Omental fat pad (tissue), 4 donors: ENCODE measurements around the gene CELF2. TPM values are rescaled to one million over a fixed set of nuclear protein-coding genes. Genes with fewer than 3 reads are reported as not detected.

ENCODE experiments used
- ATAC-seq: fragments of 150-250 bp; one replicate; pipeline ENCODE4 v1.9.1; 2016; ENCODE audit warnings: mild to moderate bottlenecking, moderate library complexity; ENCODE audit not compliant: low FRiP score
- DNase-seq: peaks from one replicate; pipeline ENCODE4 v3.0.0-alpha.2; 2019; ENCODE audit warnings: low spot score
- CTCF ChIP-seq, 3 donors: fragments of 450-650 bp; IDR thresholded peaks; one replicate each; pipeline ENCODE4 v1.5.1; 2016 to 2017; ENCODE audit warnings: antibody characterized with exemption in 3 of 3, mild to moderate bottlenecking in 3 of 3, moderate library complexity in 2 of 3
- total RNA-seq, 4 donors: library from RNA; depleted of rRNA; stranded (reverse); fragments of >200 nt; gene quantifications; one replicate each; pipeline ENCODE4 v1.1.0, GENCODE V29; 2016

CELF2 gene
- total RNA-seq, 4 donors from 2014 or later = 81.7 to 116 (median 104) TPM

GRCh38 chr10:11057018-11057417, 39.3 kb downstream of the CELF2 start:
- TF ChIP-seq CTCF (IDR thresholded peaks at IDR 0.05) = no peak

DNA sequence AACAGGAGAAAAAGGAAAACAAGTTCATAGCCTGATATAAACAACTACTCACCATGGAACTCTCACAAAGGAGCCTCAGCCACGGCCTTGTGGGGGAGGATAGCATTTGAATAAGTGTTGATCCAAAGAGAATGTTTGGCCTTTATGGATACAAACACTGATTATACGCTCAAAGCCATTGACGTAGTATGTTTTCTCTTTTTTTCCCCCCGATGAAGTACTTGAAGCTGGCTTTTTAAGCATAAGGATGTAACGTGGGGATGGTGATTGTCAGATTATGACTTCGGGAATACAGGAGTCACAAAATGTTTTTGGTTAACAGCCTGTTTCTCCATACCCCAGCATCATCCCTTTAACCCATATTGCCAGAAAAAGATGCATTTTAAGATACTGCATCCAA, 39.8 kb downstream of the CELF2 start:
- DNase-seq (no peak), ATAC-seq (no peak)
- TF ChIP-seq CTCF (IDR thresholded peaks at IDR 0.05) = no peak

More at GRCh38 chr10:11057018-11057417, 39.3 kb downstream of the CELF2 start:
- DNase-seq (no peak), ATAC-seq (peak; percentile 16)

GRCh38 chr10:11057994-11058393, 40.3 kb downstream of the CELF2 start:
- DNase-seq = no peak
- no peak for TF ChIP-seq CTCF (IDR thresholded peaks at IDR 0.05)
- ATAC-seq = no peak

- DNase-seq = no peak
- TF ChIP-seq CTCF (IDR thresholded peaks at IDR 0.05) = no peak
- ATAC-seq = peak; percentile 30
These were observed 41.3 kb downstream of the CELF2 start for GRCh38 chr10:11058965-11059364.

DNA sequence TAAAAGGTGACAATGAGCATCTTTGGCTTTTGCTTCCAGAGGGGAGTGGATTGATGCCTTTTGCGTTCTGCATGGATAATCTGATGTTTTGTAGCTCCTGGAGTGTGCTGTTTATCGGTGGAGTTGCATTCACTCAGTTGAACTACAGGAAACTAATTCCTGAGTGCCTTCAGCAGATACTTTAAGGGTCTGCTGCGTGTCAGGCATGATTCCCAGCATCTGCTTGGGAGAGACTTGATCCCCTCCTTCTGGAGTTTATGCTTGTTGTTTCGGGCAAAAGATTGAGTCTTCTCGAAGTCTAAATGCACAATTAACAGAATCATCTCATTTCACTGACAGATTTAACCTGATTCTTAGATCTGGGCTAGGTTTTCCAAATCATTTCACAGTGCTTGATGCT, 46.2 kb downstream of the CELF2 start:
- ATAC-seq (no peak), DNase-seq (no peak)
- TF ChIP-seq CTCF (IDR thresholded peaks at IDR 0.05) = no peak

DNA sequence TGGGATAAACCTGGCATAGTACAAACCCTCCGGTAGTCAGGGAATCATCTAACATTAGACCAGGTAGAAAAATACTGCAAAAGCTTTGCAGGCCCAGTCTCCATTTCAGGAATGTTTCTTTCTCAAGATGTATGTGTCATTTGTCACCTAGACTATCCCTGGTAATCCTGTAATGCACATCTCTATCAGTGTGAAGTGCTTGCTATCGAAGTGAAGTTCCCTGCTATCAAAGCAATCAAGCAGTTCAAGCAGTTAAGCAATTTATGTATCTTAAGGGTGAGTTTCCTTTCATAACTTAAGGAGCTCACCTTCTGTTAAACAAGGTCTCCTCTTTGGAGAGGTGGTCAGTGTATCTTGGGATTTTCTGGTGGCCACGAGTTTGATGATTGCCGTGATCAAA, 47.2 kb downstream of the CELF2 start:
- ATAC-seq (no peak), DNase-seq (no peak)
- no peak for TF ChIP-seq CTCF (IDR thresholded peaks at IDR 0.05)

DNA sequence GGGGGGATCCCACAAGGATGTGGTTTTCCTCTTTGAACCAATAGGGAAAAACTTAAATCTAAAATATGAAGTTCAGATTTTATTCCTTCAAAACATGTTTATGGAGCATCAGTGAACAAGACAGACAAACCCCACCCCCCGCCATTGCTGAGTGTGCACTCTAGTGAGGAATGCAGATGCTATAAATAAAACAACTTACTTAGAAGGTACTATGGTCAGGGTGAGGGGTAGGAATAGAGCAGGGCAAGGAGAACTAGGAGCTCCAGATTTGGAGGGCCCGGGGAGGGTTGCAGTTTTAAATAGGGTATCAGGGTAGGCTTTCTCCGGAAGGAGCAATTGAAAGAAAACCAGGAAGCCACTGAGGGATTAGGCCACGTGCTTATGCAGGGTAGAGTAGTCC, 47.9 kb downstream of the CELF2 start:
- TF ChIP-seq CTCF (IDR thresholded peaks at IDR 0.05) = no peak
- no peak for DNase-seq
- no peak for ATAC-seq
